ENCODE data around the gene FAM47E. TPM values are rescaled to one million over a fixed set of nuclear protein-coding genes. Genes with fewer than 3 reads are reported as not detected.

Gene FAM47E
- total and polyA plus RNA-seq, 2 donors (not counting 1 experiment from before 2014, with no cell fraction given) = 0.15 to 1.3 TPM

- Mint-ChIP-seq H3K9me3 (ENCODE audit: insufficient read depth) (no peaks in the 10 kb centered on the region), H3K4me3 (no peak overlapping the region), H3K27me3 (no peaks in the 10 kb centered on the region), H3K4me1 (peaks cover 32% of the 10 kb centered on the region), H3K27ac (no peak overlapping the region)
- Histone ChIP-seq H3K9ac (ENCODE audit: low read length) (no peak overlapping the region), H3K27me3 (replicated peaks in 1 of 4; ENCODE audit: control extremely low read depth in 1 of 4, control insufficient read depth in 3 of 4, insufficient read depth in 4 of 4, low read length in 3 of 4) (no peaks in the 10 kb centered on the region), H2AFZ (ENCODE audit: insufficient read depth, low read depth, low read length, poor library complexity, severe bottlenecking) (no peak overlapping the region), H3K9me3 (ENCODE audit: control extremely low read depth in 1 of 3, control insufficient read depth in 2 of 3, insufficient read depth in 1 of 3, low read length in 2 of 3) (no peaks in the 10 kb centered on the region), H3K4me2 (replicated peaks; ENCODE audit: low read depth, low read length, poor library complexity, severe bottlenecking) (no peak overlapping the region), H3K4me3 (ENCODE audit: control extremely low read depth in 1 of 5, extremely low read depth in 1 of 5, insufficient read depth in 1 of 5, low read depth in 2 of 5, low read length in 4 of 5) (no peak overlapping the region), H3K4me1 (ENCODE audit: control insufficient read depth in 2 of 2, insufficient read depth in 2 of 2, low read length in 2 of 2) (peaks cover 23 to 25% of the 10 kb centered on the region in 2 donors), H3K79me2 (ENCODE audit: control insufficient read depth, insufficient read depth, low read length) (peaks cover 54% of the 10 kb centered on the region), H4K20me1 (ENCODE audit: control insufficient read depth, insufficient read depth, low read length, poor library complexity, severe bottlenecking) (peaks cover 3% of the 10 kb centered on the region), H3K36me3 (replicated peaks in 1 of 2; ENCODE audit: control extremely low read depth in 1 of 2, control insufficient read depth in 1 of 2, extremely low read depth in 1 of 2, insufficient read depth in 2 of 2, low read length in 1 of 2) (no peaks in the 10 kb centered on the region), H3K27ac (ENCODE audit: low read length in 2 of 2) (no peak overlapping the region)
- POLR2A ChIA-PET = no interaction called here
- 13% methylated on average over 1 of the region's 4 CpGs for WGBS (ENCODE audit: insufficient coverage)
- no peak for TF ChIP-seq EZH2 (IDR thresholded peaks at IDR 0.05; ENCODE audit: borderline replicate concordance, insufficient read depth, low read depth, low read length, poor library complexity, severe bottlenecking)
- TF ChIP-seq CTCF (IDR thresholded peaks at IDR 0.05) = no peak
- CTCF ChIA-PET = interaction anchor here (1.3 to 1.6 kb wide), 2 partner anchors 19 to 24 kb away, joined by 3 to 8 read pairs; no protein-coding TSS in a partner anchor
- ATAC-seq (ENCODE audit: low read depth) (no peak), DNase-seq (no peak)
- intact Hi-C loops (cut with micrococcal nuclease) = no loop called here
These were observed 48.0 kb upstream of the FAM47E start for GRCh38 chr4:76203541-76203940.

- peaks cover 18 to 20% of the 10 kb centered on the region in 2 donors for H3K4me1 ChIP-seq (ENCODE audit: control insufficient read depth in 2 of 2, insufficient read depth in 2 of 2, low read length in 2 of 2)
- no peaks in the 10 kb centered on the region for H3K36me3 ChIP-seq (replicated peaks in 1 of 2; ENCODE audit: control extremely low read depth in 1 of 2, control insufficient read depth in 1 of 2, extremely low read depth in 1 of 2, insufficient read depth in 2 of 2, low read length in 1 of 2)
- H3K4me3 ChIP-seq (ENCODE audit: control extremely low read depth in 1 of 5, extremely low read depth in 1 of 5, insufficient read depth in 1 of 5, low read depth in 2 of 5, low read length in 4 of 5) = no peak overlapping the region
- POLR2A ChIA-PET = no interaction called here
- no peaks in the 10 kb centered on the region for H3K27me3 Mint-ChIP-seq
- intact Hi-C loops (cut with micrococcal nuclease) = no loop called here
- no peaks in the 10 kb centered on the region for H3K9me3 ChIP-seq (ENCODE audit: control extremely low read depth in 1 of 3, control insufficient read depth in 2 of 3, insufficient read depth in 1 of 3, low read length in 2 of 3)
- H3K27me3 ChIP-seq (replicated peaks in 1 of 4; ENCODE audit: control extremely low read depth in 1 of 4, control insufficient read depth in 3 of 4, insufficient read depth in 4 of 4, low read length in 3 of 4) = no peaks in the 10 kb centered on the region
- peaks cover 7% of the 10 kb centered on the region for H4K20me1 ChIP-seq (ENCODE audit: control insufficient read depth, insufficient read depth, low read length, poor library complexity, severe bottlenecking)
- H3K4me3 Mint-ChIP-seq = no peak overlapping the region
- no peak overlapping the region for H3K4me2 ChIP-seq (replicated peaks; ENCODE audit: low read depth, low read length, poor library complexity, severe bottlenecking)
- H3K9ac ChIP-seq (ENCODE audit: low read length) = no peak overlapping the region
- no peak overlapping the region for H3K27ac ChIP-seq (ENCODE audit: low read length in 2 of 2)
- no peak overlapping the region for H3K27ac Mint-ChIP-seq
- no CpG with 5 or more reads among the region's 1 CpG for WGBS (ENCODE audit: insufficient coverage)
- no peak overlapping the region for H2AFZ ChIP-seq (ENCODE audit: insufficient read depth, low read depth, low read length, poor library complexity, severe bottlenecking)
- DNase-seq = no peak
- H3K79me2 ChIP-seq (ENCODE audit: control insufficient read depth, insufficient read depth, low read length) = peaks cover 62% of the 10 kb centered on the region
- H3K9me3 Mint-ChIP-seq (ENCODE audit: insufficient read depth) = no peaks in the 10 kb centered on the region
- ATAC-seq (ENCODE audit: low read depth) = no peak
- H3K4me1 Mint-ChIP-seq = peaks cover 28% of the 10 kb centered on the region
- CTCF ChIA-PET = no interaction called here
- TF ChIP-seq EZH2 (IDR thresholded peaks at IDR 0.05; ENCODE audit: borderline replicate concordance, insufficient read depth, low read depth, low read length, poor library complexity, severe bottlenecking) (no peak), CTCF (IDR thresholded peaks at IDR 0.05) (no peak)
These were observed 46.6 kb upstream of the FAM47E start for GRCh38 chr4:76204936-76205335.
